ENCODE data around the gene AMPH. TPM values are rescaled to one million over a fixed set of nuclear protein-coding genes. Genes with fewer than 3 reads are reported as not detected.

The AMPH gene
- total and polyA plus RNA-seq, 2 donors, result 1.3 to 1.4 TPM

- peaks cover 0 to 2% of the 10 kb centered on the region in 2 donors for H3K36me3 ChIP-seq (ENCODE audit: control insufficient read depth in 2 of 2, insufficient read depth in 2 of 2, low read length in 1 of 2)
- no peaks in the 10 kb centered on the region for H3K4me1 ChIP-seq (ENCODE audit: control insufficient read depth in 2 of 2, insufficient read depth in 2 of 2, low read length in 2 of 2)
- H3K9me3 ChIP-seq (ENCODE audit: control insufficient read depth in 2 of 2, insufficient read depth in 1 of 2, low read length in 1 of 2), result no peaks in the 10 kb centered on the region
- H3K27me3 ChIP-seq (ENCODE audit: control insufficient read depth in 2 of 2, insufficient read depth in 1 of 2, low read length in 1 of 2), result no peaks in the 10 kb centered on the region
- H3K4me3 ChIP-seq (ENCODE audit: low read length in 2 of 2), result no peak overlapping the region
- no peak for DNase-seq (ENCODE audit: low read depth in 6 of 9, low spot score in 9 of 9)
- H3K27ac ChIP-seq (ENCODE audit: low read depth in 1 of 2, low read length in 1 of 2), result no peak overlapping the region
Measured at GRCh38 chr7:38385682-38386081, 245.5 kb downstream of the AMPH start.

GRCh38 chr7:38383281-38383680 lies 247.9 kb downstream of the AMPH start:
- Histone ChIP-seq H3K4me3 (ENCODE audit: low read length in 2 of 2) (no peak overlapping the region), H3K9me3 (ENCODE audit: control insufficient read depth in 2 of 2, insufficient read depth in 1 of 2, low read length in 1 of 2) (no peaks in the 10 kb centered on the region), H3K27me3 (ENCODE audit: control insufficient read depth in 2 of 2, insufficient read depth in 1 of 2, low read length in 1 of 2) (no peaks in the 10 kb centered on the region), H3K27ac (ENCODE audit: low read depth in 1 of 2, low read length in 1 of 2) (no peak overlapping the region), H3K4me1 (ENCODE audit: control insufficient read depth in 2 of 2, insufficient read depth in 2 of 2, low read length in 2 of 2) (no peaks in the 10 kb centered on the region), H3K36me3 (ENCODE audit: control insufficient read depth in 2 of 2, insufficient read depth in 2 of 2, low read length in 1 of 2) (peaks cover 11 to 13% of the 10 kb centered on the region in 2 donors)
- no peak for DNase-seq (ENCODE audit: low read depth in 6 of 9, low spot score in 9 of 9)
- WGBS, result 97% methylated on average over 9 of the region's 9 CpGs

GRCh38 chr7:38382684-38383083 lies 248.5 kb downstream of the AMPH start:
- 96% methylated on average over 2 of the region's 2 CpGs for whole genome bisulfite sequencing
- no peaks in the 10 kb centered on the region for H3K27me3 ChIP-seq (ENCODE audit: control insufficient read depth in 2 of 2, insufficient read depth in 1 of 2, low read length in 1 of 2)
- H3K36me3 ChIP-seq (ENCODE audit: control insufficient read depth in 2 of 2, insufficient read depth in 2 of 2, low read length in 1 of 2), result peaks cover 12 to 14% of the 10 kb centered on the region in 2 donors
- no peak for DNase-seq (ENCODE audit: low read depth in 6 of 9, low spot score in 9 of 9)
- no peak overlapping the region for H3K27ac ChIP-seq (ENCODE audit: low read depth in 1 of 2, low read length in 1 of 2)
- no peaks in the 10 kb centered on the region for H3K4me1 ChIP-seq (ENCODE audit: control insufficient read depth in 2 of 2, insufficient read depth in 2 of 2, low read length in 2 of 2)
- no peaks in the 10 kb centered on the region for H3K9me3 ChIP-seq (ENCODE audit: control insufficient read depth in 2 of 2, insufficient read depth in 1 of 2, low read length in 1 of 2)
- no peak overlapping the region for H3K4me3 ChIP-seq (ENCODE audit: low read length in 2 of 2)

GRCh38 chr7:38375453-38375852 lies 255.7 kb downstream of the AMPH start:
- DNase-seq (ENCODE audit: low read depth in 6 of 9, low spot score in 9 of 9), result no peak
- WGBS, result 92% methylated on average over 4 of the region's 4 CpGs
- Histone ChIP-seq H3K9me3 (ENCODE audit: control insufficient read depth in 2 of 2, insufficient read depth in 1 of 2, low read length in 1 of 2) (no peaks in the 10 kb centered on the region), H3K4me1 (ENCODE audit: control insufficient read depth in 2 of 2, insufficient read depth in 2 of 2, low read length in 2 of 2) (no peaks in the 10 kb centered on the region), H3K27me3 (ENCODE audit: control insufficient read depth in 2 of 2, insufficient read depth in 1 of 2, low read length in 1 of 2) (no peaks in the 10 kb centered on the region), H3K36me3 (ENCODE audit: control insufficient read depth in 2 of 2, insufficient read depth in 2 of 2, low read length in 1 of 2) (peaks cover 32 to 36% of the 10 kb centered on the region in 2 donors), H3K27ac (ENCODE audit: low read depth in 1 of 2, low read length in 1 of 2) (no peak overlapping the region), H3K4me3 (ENCODE audit: low read length in 2 of 2) (no peak overlapping the region)

- Histone ChIP-seq H3K4me3 (ENCODE audit: low read length in 2 of 2) (no peak overlapping the region), H3K9me3 (ENCODE audit: control insufficient read depth in 2 of 2, insufficient read depth in 1 of 2, low read length in 1 of 2) (no peaks in the 10 kb centered on the region), H3K27ac (ENCODE audit: low read depth in 1 of 2, low read length in 1 of 2) (no peak overlapping the region), H3K27me3 (ENCODE audit: control insufficient read depth in 2 of 2, insufficient read depth in 1 of 2, low read length in 1 of 2) (no peaks in the 10 kb centered on the region), H3K4me1 (ENCODE audit: control insufficient read depth in 2 of 2, insufficient read depth in 2 of 2, low read length in 2 of 2) (peaks cover 7 to 9% of the 10 kb centered on the region in 2 donors), H3K36me3 (ENCODE audit: control insufficient read depth in 2 of 2, insufficient read depth in 2 of 2, low read length in 1 of 2) (peaks cover 26 to 33% of the 10 kb centered on the region in 2 donors)
- peak in 3 of 9 donors; percentile 42 to 69 (median 61) for DNase-seq (ENCODE audit: low read depth in 6 of 9, low spot score in 9 of 9)
- WGBS, result 60% methylated on average over 6 of the region's 6 CpGs
Measured at GRCh38 chr7:38374507-38374906, 256.7 kb downstream of the AMPH start.

GRCh38 chr7:38373155-38373554 lies 258.0 kb downstream of the AMPH start:
- H3K36me3 ChIP-seq (ENCODE audit: control insufficient read depth in 2 of 2, insufficient read depth in 2 of 2, low read length in 1 of 2), result peaks cover 21 to 32% of the 10 kb centered on the region in 2 donors
- no peak for DNase-seq (ENCODE audit: low read depth in 6 of 9, low spot score in 9 of 9)
- H3K4me1 ChIP-seq (ENCODE audit: control insufficient read depth in 2 of 2, insufficient read depth in 2 of 2, low read length in 2 of 2), result peaks cover 8 to 18% of the 10 kb centered on the region in 2 donors
- no peaks in the 10 kb centered on the region for H3K27me3 ChIP-seq (ENCODE audit: control insufficient read depth in 2 of 2, insufficient read depth in 1 of 2, low read length in 1 of 2)
- no peak overlapping the region for H3K27ac ChIP-seq (ENCODE audit: low read depth in 1 of 2, low read length in 1 of 2)
- H3K9me3 ChIP-seq (ENCODE audit: control insufficient read depth in 2 of 2, insufficient read depth in 1 of 2, low read length in 1 of 2), result no peaks in the 10 kb centered on the region
- 94% methylated on average over 8 of the region's 8 CpGs for WGBS
- no peak overlapping the region for H3K4me3 ChIP-seq (ENCODE audit: low read length in 2 of 2)

GRCh38 chr7:38372290-38372689 lies 258.9 kb downstream of the AMPH start:
- no peak overlapping the region for H3K4me3 ChIP-seq (ENCODE audit: low read length in 2 of 2)
- peaks cover 16 to 27% of the 10 kb centered on the region in 2 donors for H3K36me3 ChIP-seq (ENCODE audit: control insufficient read depth in 2 of 2, insufficient read depth in 2 of 2, low read length in 1 of 2)
- no peak for DNase-seq (ENCODE audit: low read depth in 6 of 9, low spot score in 9 of 9)
- H3K9me3 ChIP-seq (ENCODE audit: control insufficient read depth in 2 of 2, insufficient read depth in 1 of 2, low read length in 1 of 2), result no peaks in the 10 kb centered on the region
- no peak overlapping the region for H3K27ac ChIP-seq (ENCODE audit: low read depth in 1 of 2, low read length in 1 of 2)
- H3K4me1 ChIP-seq (ENCODE audit: control insufficient read depth in 2 of 2, insufficient read depth in 2 of 2, low read length in 2 of 2), result peaks cover 16 to 27% of the 10 kb centered on the region in 2 donors
- no peaks in the 10 kb centered on the region for H3K27me3 ChIP-seq (ENCODE audit: control insufficient read depth in 2 of 2, insufficient read depth in 1 of 2, low read length in 1 of 2)
- WGBS, result 97% methylated on average over 7 of the region's 7 CpGs

GRCh38 chr7:38369816-38370493 lies 261.2 kb downstream of the AMPH start:
- DNase-seq (ENCODE audit: low read depth in 6 of 9, low spot score in 9 of 9), result peak in 4 of 9 donors; percentile 38 to 71 (median 64)
- Histone ChIP-seq H3K4me3 (ENCODE audit: low read length in 2 of 2) (no peak overlapping the region), H3K27me3 (ENCODE audit: control insufficient read depth in 2 of 2, insufficient read depth in 1 of 2, low read length in 1 of 2) (no peaks in the 10 kb centered on the region)

GRCh38 chr7:38368191-38368605 lies 263.0 kb downstream of the AMPH start:
- peak overlapping the region; percentile 90 to 91 for H3K27ac ChIP-seq (ENCODE audit: low read depth in 1 of 2, low read length in 1 of 2)
- peak in 6 of 9 donors; percentile 55 to 86 (median 73) for DNase-seq (ENCODE audit: low read depth in 6 of 9, low spot score in 9 of 9)

More at GRCh38 chr7:38369816-38370493, 261.2 kb downstream of the AMPH start:
- peaks cover 16 to 33% of the 10 kb centered on the region in 2 donors for H3K4me1 ChIP-seq (ENCODE audit: control insufficient read depth in 2 of 2, insufficient read depth in 2 of 2, low read length in 2 of 2)
- H3K36me3 ChIP-seq (ENCODE audit: control insufficient read depth in 2 of 2, insufficient read depth in 2 of 2, low read length in 1 of 2), result peaks cover 5 to 12% of the 10 kb centered on the region in 2 donors
- no peaks in the 10 kb centered on the region for H3K9me3 ChIP-seq (ENCODE audit: control insufficient read depth in 2 of 2, insufficient read depth in 1 of 2, low read length in 1 of 2)
- peak overlapping the region in 1 of 2 donors; percentile 32 for H3K27ac ChIP-seq (ENCODE audit: low read depth in 1 of 2, low read length in 1 of 2)
- 30% methylated on average over 8 of the region's 8 CpGs for WGBS

More at GRCh38 chr7:38368191-38368605, 263.0 kb downstream of the AMPH start:
- Histone ChIP-seq H3K9me3 (ENCODE audit: control insufficient read depth in 2 of 2, insufficient read depth in 1 of 2, low read length in 1 of 2) (no peaks in the 10 kb centered on the region), H3K36me3 (ENCODE audit: control insufficient read depth in 2 of 2, insufficient read depth in 2 of 2, low read length in 1 of 2) (peaks cover 3 to 7% of the 10 kb centered on the region in 2 donors), H3K27me3 (ENCODE audit: control insufficient read depth in 2 of 2, insufficient read depth in 1 of 2, low read length in 1 of 2) (no peaks in the 10 kb centered on the region), H3K4me3 (ENCODE audit: low read length in 2 of 2) (no peak overlapping the region), H3K4me1 (ENCODE audit: control insufficient read depth in 2 of 2, insufficient read depth in 2 of 2, low read length in 2 of 2) (peaks cover 17 to 43% of the 10 kb centered on the region in 2 donors)
- 47% methylated on average over 5 of the region's 5 CpGs for WGBS

Data from thymus (tissue), 11 donors.